GM18873 (cell line): Measurements from ENCODE around the gene CACNA1G.

Source experiments
- ATAC-seq: cut with Tn5 transposase; IDR thresholded peaks from one replicate; pipeline ENCODE4 v1.9.1; 2021; ENCODE audit warnings: mild to moderate bottlenecking, moderate library complexity, moderate number of reproducible peaks; ENCODE audit not compliant: unreplicated experiment, low FRiP score

Gene CACNA1G

DNA sequence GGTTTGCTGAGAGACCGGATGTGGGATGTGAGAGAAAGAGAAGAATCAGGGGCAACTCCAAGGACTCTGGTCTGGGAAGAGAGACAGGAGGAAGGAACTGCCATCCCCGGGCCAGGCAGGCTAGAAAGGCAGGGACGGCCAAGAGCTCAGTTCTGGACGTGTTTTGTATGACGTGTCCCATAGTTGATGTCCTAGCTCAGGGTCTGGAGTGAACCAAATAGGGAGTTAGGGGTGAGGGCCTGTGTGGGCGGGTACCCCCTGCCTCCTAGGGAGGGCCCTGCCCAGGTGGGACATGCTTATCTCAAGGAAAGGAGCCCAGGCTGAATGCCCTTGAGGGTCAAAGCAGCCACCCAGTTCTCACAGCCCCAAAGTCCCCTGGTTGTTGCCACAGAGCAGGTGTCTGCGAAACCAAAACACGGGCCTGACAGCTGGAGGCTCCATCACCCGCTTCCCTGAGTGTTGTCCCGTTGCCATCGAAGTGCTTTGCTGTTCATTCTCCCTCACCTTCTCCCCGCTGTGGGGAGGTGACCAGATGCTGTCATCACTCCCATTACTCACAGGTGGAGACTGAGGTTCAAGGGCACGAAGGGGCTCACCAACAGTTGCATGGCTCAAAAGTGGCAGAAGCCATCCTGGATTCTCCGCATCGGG, 81.7 kb downstream of the CACNA1G start:
- no peak for ATAC-seq

DNA sequence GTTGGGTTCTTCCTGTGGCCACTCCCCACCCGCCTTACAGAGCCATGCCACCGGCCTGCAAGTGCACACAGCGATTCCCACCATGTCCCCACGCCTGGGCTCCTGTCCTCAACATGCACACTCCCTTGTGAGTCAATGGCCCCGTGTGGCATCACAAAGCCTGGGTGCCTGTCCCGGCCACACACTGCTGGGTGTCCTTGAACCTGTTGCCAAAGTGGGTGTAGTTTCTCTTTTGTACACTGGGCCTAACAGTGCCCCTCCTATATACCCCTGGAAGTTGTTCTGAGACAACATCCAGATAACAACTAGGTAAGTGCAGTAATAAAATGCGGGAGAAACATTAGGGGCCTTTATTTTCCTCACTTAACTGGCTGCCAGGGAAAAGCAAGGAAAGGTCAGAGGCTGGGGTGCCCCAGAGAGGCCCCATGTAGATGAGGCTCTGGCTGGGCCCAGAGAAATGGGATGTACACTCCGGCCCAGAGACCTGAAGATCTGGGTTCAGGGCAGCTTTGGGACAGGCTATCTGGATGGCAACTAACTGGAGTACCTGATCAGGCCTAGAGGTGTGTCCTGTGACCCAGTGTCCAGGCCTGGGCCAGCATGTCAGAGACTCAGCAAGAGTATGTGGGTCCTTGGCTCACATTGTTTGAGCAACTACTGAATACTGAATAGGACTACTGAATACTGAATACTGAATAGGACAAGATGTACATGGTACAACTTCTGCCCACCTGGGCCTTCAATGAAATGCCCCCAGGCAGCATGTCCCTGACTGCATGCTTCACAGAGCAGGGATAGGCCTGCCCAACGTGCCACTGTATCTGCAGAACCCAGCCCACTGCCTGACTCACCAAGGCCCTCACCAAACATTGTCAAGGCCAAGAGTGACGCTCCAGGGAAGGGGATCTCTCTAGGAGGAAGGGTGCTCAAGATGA, 82.5 kb downstream of the CACNA1G start:
- no peak for ATAC-seq

DNA sequence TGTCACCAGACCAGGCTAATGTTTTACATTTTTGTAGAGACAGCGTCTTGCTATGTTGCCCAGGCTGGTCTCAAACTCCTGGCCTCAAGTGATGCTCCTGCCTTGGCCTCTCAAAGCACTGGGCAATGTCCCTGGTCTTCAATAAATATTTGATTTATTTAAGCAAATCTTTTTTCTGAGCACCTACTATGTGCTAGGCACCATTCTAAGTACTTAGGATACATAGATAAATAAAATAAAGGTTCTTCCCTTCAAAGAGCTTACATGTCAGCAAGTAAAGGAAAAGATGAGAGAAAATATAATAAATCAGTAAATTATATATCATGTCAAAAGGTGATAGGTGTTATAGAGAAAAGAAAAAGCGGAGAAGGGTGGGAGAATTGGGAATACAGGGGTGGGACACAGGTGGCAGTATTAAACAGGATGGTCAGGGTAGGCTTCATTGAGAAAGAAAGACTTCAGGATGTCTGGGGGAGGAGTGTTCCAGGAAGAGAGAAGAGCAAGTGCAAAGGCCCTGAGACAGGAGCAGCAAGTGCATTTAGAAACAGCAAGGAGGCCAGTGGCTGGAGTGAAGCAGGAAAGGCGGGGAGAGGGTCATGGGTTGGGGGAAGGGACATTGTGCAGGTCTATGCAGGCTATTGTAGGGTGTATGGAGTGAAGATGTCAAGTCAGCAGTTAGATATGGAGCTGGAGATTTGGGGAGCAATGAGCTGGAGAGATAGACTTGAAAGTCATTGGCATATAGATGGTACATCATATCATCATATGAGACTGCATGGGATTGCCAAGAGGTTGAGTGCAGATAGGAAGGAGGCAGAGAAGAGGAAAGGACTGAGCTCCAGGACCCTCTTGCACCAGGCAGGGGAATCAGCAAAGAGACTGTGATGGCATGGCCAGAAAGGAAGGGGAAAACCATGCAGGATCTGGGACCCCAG, 85.5 kb downstream of the CACNA1G start:
- no peak for ATAC-seq

DNA sequence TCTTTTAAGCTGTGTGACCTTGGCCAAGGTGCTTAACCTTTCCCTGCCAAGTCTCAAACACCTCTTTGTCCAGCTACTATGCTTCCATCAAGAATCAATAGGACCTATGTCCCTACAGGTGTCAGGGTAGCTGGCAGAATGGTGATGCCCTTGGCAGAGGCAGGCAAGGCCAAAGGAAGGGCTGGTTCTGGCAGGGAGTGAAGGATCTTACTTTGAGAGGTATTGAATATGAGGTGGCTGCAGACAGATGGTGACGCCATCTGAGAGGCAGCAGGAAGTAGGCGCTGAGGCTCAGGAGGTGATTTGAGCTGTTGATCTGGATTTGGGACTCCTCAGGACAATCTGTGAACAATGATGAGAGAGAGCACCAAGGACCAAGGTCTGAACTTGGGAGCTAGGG, 86.7 kb downstream of the CACNA1G start:
- no peak for ATAC-seq

DNA sequence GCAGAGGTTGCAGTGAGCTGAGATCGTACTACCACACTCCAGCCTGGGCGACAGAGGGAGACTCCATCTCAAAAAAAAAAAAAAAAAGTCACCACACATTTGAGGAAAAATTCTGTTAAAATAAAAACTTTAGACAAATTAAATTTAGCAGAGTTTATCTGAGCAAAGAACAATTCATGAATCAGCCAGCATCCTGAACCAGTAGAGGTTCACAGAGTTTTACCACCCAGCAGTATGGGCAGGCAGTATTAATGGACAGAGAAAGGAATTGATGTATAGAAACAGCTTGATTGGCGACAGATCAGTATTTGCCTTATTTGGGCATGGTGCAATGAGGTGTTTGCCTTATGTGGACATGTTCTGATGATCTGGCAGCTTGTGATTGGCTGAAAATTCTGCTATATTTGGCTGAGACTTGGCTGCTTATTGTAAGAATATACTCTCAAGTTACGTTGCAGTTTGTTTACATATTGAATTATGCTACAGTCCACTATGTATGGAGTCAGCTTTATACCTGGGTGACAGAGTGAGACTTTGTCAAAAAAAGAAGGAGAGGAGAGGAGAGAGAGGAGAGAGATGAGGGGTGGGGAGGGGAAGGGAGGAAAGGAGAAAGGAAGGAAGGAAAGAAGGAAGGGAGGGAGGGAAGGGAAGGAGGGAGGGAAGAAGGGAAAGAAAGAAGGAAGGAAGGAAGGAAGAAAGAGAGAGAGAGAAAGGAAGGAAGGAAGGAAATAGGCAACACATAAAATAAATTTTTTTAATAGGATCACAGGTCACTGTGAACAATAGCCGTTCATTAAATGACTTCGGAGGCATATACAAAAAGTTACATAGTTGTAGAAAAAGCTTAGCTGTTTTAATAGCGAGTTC, 88.8 kb downstream of the CACNA1G start:
- ATAC-seq = no peak

DNA sequence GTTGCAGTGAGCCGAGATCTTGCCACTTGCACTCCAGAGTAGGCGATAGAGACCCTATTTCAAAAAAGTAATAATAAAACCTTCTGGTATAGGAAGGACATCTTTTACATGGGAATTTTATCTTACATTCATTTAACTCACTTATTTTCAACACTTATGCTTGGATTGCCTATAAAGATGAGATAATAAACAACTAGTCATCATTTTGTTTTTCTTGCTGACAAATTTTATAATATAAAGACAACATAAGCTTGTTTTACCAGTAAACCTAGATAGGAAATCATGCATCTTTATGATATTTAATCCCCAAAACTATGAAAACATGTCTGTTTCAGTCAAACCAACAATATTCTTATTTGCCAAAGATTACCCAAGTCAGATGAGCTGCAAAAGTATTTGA, 91.1 kb downstream of the CACNA1G start:
- no peak for ATAC-seq

DNA sequence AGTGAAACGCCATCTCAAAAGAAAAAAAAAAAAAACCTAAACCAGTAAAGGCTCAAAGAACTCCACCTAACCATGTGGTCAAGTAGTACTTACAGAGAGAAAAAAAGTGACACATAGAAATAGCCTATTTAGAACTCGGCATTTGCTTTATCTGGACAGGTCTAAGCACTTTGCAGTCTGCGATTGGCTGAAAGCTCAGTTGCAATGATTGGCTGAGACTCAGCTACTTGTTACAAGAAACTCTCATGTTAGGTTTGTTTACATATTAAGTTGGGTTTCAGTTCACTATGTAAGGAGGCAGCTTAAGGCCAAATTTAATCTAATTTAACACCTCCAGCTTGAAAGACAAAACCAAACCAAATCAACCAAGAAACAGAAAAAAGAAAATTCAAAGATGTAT, 93.2 kb downstream of the CACNA1G start:
- no peak for ATAC-seq

DNA sequence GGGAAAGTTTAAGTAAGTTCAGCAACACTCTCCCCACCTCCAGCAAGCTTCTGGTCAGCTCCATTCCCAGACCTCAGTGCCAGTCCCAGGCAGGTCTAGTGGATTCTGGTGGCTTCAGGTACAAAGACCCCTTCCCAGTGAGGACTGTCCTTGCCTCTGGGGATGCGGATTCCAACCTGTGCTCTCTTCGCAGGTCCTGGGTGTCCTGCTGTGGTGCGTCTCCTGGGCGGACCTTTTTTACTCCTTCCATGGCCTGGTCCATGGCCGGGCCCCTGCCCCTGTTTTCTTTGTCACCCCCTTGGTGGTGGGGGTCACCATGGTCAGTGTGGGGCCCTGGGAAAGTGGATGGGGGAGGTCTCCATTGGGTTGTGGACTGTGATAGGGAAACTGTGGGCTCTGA, 96.0 kb downstream of the CACNA1G start:
- ATAC-seq = no peak

DNA sequence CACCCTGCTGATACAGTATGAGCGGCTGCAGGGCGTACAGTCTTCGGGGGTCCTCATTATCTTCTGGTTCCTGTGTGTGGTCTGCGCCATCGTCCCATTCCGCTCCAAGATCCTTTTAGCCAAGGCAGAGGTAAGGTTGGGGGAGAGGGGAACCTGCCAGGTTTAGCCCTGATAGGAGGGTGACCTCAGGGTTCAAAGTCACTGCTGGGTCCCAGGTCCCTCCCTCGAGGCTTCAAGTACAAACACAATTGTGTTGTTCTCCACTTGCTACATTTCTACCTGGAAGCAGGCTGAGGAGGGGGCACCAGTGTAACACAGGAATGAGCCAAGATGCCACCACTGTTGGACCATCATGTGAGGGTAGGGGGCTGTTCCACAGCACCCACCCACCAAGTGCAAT, 96.5 kb downstream of the CACNA1G start:
- ATAC-seq = no peak

DNA sequence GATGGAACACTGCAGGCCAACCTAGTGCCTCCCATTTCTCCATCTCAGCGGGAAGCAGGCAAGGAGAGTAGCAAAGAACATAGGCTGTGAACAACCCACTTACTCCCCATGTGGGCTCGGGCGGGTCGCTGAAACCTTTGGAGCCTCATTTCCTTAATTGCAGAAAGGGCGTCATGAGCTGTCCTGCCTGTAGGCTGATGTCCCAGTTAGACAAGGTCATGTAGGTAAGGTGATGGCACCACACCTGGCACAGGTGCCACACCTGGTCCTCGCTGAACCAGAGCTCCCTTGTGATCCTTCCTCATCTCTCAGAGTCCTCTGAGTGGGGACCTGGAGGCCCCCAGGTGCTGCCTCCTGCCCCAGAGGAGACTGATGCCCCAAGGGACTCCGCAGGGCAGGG, 97.1 kb downstream of the CACNA1G start:
- ATAC-seq = no peak

DNA sequence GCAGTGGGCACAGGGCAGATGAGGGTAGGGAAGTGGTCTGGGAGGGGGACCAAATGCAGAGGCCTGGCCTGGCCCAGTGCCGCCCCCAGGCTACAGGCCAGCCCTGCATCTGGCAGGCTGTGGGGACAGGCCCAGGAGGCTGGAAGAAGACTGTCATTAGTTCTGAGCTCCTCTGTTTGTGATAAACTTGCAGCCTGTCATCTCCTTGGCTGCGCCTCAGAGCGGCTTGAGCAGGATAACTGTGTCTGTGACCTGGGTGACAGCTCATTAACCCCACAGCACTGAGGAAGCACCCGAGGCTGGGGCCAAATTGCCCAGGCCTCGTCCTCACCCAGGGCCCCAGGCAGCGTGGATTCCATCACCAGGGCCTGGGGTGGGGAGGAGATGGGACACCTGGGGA, 98.1 kb downstream of the CACNA1G start:
- no peak for ATAC-seq

DNA sequence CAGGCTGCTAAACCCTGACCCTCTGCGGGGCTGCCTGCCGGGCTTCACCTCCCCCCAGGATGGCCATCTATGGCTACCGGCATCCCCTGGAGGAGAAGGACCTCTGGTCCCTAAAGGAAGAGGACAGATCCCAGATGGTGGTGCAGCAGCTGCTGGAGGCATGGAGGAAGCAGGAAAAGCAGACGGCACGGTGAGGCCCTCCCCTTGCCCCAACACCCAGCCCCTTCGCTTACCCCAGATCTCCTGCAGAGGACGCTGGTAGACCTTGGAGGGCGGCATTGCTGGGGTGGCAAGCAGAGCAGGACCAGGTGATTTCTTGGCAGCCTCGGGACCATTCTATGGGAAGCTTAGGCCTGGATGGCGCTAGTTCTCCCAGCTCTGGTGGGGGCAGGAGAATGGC, 98.7 kb downstream of the CACNA1G start:
- ATAC-seq = no peak

DNA sequence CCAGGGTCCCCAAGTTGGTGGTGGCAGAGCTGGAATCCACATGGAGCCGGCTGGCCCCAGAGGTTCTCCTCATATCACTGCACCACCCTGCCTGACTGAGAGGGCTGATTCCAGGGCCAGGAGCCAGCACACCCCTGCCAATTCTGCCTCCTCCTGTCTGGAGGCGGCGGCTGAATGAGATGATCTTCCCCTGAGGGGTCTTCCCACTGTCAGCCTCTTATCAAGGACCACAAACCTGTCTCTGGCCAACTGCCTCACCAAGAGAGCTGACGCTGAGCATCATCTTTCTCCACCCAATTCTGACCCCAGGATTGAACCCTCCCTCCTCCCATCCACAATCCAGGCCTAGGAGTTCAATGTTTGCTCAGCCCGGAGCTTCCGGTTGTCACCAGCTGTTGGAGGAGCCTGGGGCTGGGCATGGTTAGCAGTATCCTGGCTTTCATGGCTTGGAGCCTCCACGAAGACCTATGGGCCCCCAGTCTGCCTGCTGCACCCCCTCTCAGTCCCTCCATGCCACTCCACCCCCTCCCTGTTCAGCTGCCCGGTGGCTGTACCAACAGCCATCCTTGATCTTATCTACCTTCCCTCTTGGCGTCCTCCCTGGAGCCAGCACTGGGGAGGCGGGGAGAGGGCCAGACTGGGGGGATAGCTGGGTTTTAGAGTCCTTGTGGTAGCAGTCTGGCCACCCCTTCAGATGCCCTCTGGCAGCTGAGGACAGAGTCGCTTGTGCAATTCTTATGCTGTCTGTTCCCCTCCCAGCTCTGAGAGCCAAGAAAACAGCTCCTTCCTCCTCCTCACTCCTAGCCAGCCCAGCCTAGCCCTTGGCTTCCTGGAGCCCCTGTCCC, 99.7 kb downstream of the CACNA1G start:
- ATAC-seq = no peak

DNA sequence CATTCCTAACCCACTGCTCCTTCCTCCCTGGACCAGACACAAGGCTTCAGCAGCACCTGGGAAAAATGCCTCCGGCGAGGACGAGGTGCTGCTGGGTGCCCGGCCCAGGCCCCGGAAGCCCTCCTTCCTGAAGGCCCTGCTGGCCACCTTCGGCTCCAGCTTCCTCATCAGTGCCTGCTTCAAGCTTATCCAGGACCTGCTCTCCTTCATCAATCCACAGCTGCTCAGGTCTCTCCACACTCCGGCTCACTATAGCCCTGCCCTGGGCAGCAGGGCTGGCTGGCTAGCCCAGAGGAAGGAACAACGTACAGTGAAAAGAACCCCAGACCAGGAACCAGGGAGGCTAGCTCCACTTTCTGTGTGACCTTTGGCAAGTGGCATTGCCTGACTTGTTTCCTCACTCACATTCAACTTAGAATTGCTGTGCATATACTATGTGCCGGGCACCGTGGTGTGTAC, 100.4 kb downstream of the CACNA1G start:
- ATAC-seq = no peak

DNA sequence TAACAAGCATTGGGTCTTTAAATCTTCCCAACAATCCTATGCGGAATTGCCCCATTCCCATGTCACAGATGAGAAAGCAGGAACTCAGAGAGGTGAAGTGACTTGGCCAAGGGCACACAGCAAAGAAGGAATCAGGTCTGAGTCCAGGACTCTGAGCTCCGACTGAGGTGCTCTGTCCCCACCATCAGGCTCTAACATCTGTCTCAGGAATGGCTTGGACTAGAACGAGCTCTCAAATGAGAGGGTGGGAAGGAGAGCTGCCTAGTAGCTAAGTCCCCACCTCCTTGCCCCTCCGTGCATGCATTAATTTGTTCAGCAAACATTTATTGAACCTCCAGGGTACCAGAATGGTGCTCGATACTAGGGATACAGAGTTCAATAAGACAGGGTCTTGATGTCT, 100.8 kb downstream of the CACNA1G start:
- no peak for ATAC-seq

DNA sequence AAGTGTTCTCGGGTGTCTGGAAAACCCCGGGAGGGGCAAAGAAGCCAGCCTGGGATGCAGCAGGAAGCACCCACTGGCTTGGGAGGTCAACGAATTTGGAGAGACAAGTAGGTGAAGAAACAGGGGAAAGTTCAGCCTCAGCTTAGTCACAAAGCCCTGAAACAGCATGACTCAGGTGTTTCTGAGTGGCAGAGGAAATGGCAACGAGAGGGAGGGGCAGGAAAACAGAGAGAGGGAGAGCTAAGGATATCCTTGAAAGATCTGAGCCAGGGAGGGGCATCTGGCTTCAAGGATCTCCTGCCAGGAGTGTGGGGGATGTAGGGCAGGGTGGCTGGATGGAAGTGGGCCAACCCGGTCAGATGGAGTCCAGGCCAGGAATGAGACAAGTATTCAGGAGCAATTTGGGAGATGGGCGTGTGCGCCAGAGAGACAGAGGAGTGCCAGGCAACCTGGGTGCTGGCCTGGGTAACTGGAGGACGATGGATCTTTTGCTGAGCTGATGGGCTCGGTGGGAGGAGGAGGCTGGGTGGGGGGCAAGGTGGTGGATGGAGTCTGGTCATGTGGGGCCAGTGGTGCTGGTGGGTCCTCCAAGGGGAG, 101.4 kb downstream of the CACNA1G start:
- no peak for ATAC-seq

DNA sequence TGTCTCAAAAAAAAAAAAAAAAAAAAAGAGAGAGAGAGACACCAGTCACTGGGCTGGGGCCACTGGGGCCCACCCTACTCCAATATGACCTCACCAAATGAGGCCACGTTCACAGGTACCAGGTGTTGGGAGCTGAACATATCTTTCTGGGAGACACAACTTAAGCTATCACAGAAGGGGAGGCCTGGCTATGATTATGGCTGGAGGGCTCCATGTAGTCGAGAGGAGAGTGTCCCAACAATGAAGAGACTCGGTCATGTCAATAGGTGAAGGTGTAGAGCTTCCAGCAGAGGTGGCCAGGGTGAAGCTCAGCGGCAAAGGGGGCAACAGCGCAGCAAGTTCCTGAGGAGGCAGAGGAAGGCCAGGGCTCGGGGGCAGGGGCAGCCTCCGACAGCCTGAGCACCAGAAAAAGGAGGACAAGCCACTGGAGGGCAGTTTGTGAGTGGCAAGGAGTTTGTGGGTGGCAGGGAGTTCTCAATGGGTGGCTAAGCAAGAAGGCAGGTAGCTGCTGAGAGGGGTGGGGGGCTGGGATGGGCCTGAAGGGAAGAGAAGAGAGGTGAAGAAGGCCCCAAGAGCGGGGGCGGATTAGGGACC, 102.2 kb downstream of the CACNA1G start:
- ATAC-seq = no peak

DNA sequence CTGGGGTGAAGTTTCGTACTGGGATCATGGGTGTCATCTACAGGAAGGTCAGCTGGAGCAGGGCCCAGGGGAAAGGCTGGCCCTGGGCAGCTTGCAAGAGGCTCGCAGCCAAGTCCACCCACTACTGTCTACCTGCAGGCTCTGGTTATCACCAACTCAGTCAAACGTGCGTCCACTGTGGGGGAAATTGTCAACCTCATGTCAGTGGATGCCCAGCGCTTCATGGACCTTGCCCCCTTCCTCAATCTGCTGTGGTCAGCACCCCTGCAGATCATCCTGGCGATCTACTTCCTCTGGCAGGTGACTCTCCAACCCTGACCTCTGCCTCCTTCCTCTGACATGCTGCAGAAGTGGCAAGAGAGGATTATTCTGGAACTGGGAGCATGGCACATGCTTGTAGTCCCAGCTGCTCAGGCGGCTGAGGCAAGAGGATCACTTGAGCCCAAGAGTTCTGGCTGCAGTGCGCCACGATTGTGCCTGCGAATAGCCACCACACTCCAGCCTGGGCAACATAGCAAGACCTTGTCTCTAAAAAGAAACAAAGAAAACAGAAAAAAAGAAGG, 103.4 kb downstream of the CACNA1G start:
- no peak for ATAC-seq
